GM12878 (cell line): ENCODE measurements around the gene ABCC9. TPM values are rescaled to one million over a fixed set of nuclear protein-coding genes. Genes with fewer than 3 reads are reported as not detected.

Source experiments
- ATAC-seq: fragments of 200-7000 bp; cut with Tn5 transposase; 3 replicates; pipeline ENCODE4 v1.9.1; 2020; ENCODE audit warnings: mild to moderate bottlenecking, moderate library complexity
- BruUV-seq: library from RNA; stranded (reverse); fragments of 400-500 nt; replicated peaks from 2 replicates; lab custom pipeline; 2021; lab: Mats Ljungman, UMichigan
- CTCF ChIA-PET: fragments of 300-600 bp; sonication (Branson Sonifier 250); formaldehyde crosslinking; extraction: SDS; loops from one replicate; lab custom pipeline; 2021; ENCODE audit warnings: inconsistent platforms; lab: Yijun Ruan, JAX
- POLR2A ChIA-PET: fragments of 350-600 bp; formaldehyde crosslinking; extraction: SDS; loops from one replicate; lab custom pipeline; 2021; ENCODE audit warnings: inconsistent platforms; lab: Charles Lee
- RAD21 ChIA-PET: fragments of 300-600 bp; sonication (Branson Sonifier 250); formaldehyde crosslinking; loops from one replicate; lab custom pipeline; 2023; ENCODE audit warnings: antibody characterized with exemption; ENCODE audit not compliant: unreplicated experiment; lab: Charles Lee
- SMC1A ChIA-PET: fragments of 300-600 bp; sonication (Branson Sonifier 250); formaldehyde crosslinking; loops from one replicate; lab custom pipeline; 2023; ENCODE audit not compliant: unreplicated experiment, uncharacterized antibody; lab: Charles Lee
- DNase-seq: peaks from one replicate; pipeline ENCODE4 v3.0.0-alpha.2; 2011; ENCODE audit warnings: low read depth, low spot score
- FAIRE-seq: peaks from 3 replicates; lab custom pipeline; 2011; peaks lifted over from hg19 to GRCh38; lab: Jason Lieb, UNC
- H2AFZ ChIP-seq: 2 replicates; pipeline ENCODE4 v1.6.0; 2011; ENCODE audit warnings: low read depth, low read length, control low read depth; ENCODE audit not compliant: control insufficient read depth
- H3K27ac ChIP-seq: 2 replicates; pipeline ENCODE4 v1.5.1; 2011; ENCODE audit warnings: control low read depth; ENCODE audit not compliant: control insufficient read depth, insufficient read depth
- H3K27me3 ChIP-seq, 2 experiments: replicated peaks in 1 of 2; 2 replicates each; pipeline versions ENCODE4 v1.6.0 to v1.6.1; 2011; ENCODE audit warnings: low read length in 1 of 2; ENCODE audit not compliant: control insufficient read depth in 2 of 2, insufficient read depth in 2 of 2
- H3K36me3 ChIP-seq, 2 experiments: 2 replicates each; pipeline ENCODE4 v1.5.1; 2011; ENCODE audit warnings: low read length in 1 of 2; ENCODE audit not compliant: control insufficient read depth in 2 of 2, insufficient read depth in 2 of 2
- H3K4me1 ChIP-seq: 2 replicates; pipeline ENCODE4 v1.6.1; 2011; ENCODE audit warnings: mild to moderate bottlenecking, low read length, moderate library complexity, mixed read lengths; ENCODE audit not compliant: control insufficient read depth, insufficient read depth
- H3K4me2 ChIP-seq: 2 replicates; pipeline ENCODE4 v1.6.0; 2011; ENCODE audit warnings: control low read depth; ENCODE audit not compliant: control insufficient read depth, insufficient read depth
- H3K4me3 ChIP-seq: fragments of 200-600 bp; sonication (generic); 2 replicates; pipeline ENCODE4 v1.5.1; 2016
- H3K79me2 ChIP-seq: 2 replicates; pipeline ENCODE4 v1.6.0; 2011; ENCODE audit warnings: low read length; ENCODE audit not compliant: control insufficient read depth, insufficient read depth
- H3K9ac ChIP-seq: 2 replicates; pipeline ENCODE4 v1.8.0; 2011; ENCODE audit warnings: low read length, control low read depth, mixed read lengths; ENCODE audit not compliant: control insufficient read depth, insufficient read depth
- H3K9me3 ChIP-seq: replicated peaks from 3 replicates; pipeline ENCODE4 v1.5.1; 2011; ENCODE audit warnings: mild to moderate bottlenecking, low read length; ENCODE audit not compliant: control insufficient read depth, insufficient read depth
- H4K20me1 ChIP-seq: 2 replicates; pipeline ENCODE4 v1.6.0; 2011; ENCODE audit not compliant: control insufficient read depth, insufficient read depth
- BACH1 ChIP-seq: fragments of 450-650 bp; IDR thresholded peaks from 2 replicates; pipeline ENCODE4 v1.6.1; 2017; ENCODE audit warnings: mild to moderate bottlenecking, borderline replicate concordance
- HDGF ChIP-seq: fragments of 450-650 bp; IDR thresholded peaks from 2 replicates; pipeline ENCODE4 v1.6.1; 2016; ENCODE audit warnings: antibody characterized with exemption
- IRF3 ChIP-seq: fragments of 450-650 bp; IDR thresholded peaks from 2 replicates; pipeline ENCODE4 v1.6.1; 2014; ENCODE audit warnings: mild to moderate bottlenecking
- MEF2A ChIP-seq: IDR thresholded peaks from 2 replicates; pipeline ENCODE4 v1.6.1; 2011; ENCODE audit warnings: low read depth, mild to moderate bottlenecking, low read length, moderate library complexity; ENCODE audit not compliant: insufficient read depth
- RB1 ChIP-seq: fragments of 450-650 bp; formaldehyde crosslinking; IDR thresholded peaks from 2 replicates; pipeline ENCODE4 v1.6.1; 2017; ENCODE audit warnings: mild to moderate bottlenecking, borderline replicate concordance
- SMC3 ChIP-seq: IDR thresholded peaks from 2 replicates; pipeline ENCODE4 v1.6.1; 2011; ENCODE audit warnings: low read length, improper control_type of control experiment, borderline replicate concordance
- SRF ChIP-seq, 2 experiments: IDR thresholded peaks; 2 replicates each; pipeline ENCODE4 v1.6.1; 2011; ENCODE audit warnings: low read depth in 2 of 2, low read length in 2 of 2, mild to moderate bottlenecking in 1 of 2, moderate library complexity in 1 of 2
- SUPT20H ChIP-seq: IDR thresholded peaks from 2 replicates; pipeline ENCODE4 v1.6.1; 2011; ENCODE audit warnings: low read depth, mild to moderate bottlenecking, low read length, moderate library complexity, borderline replicate concordance; ENCODE audit not compliant: control insufficient read depth
- USF1 ChIP-seq: IDR thresholded peaks from 2 replicates; pipeline ENCODE4 v1.6.1; 2011; ENCODE audit warnings: borderline replicate concordance, low read depth, mild to moderate bottlenecking, moderate library complexity, mixed read lengths, low read length; ENCODE audit not compliant: insufficient read depth; ENCODE audit errors: extremely low read length
- ZNF687 ChIP-seq: fragments of 450-650 bp; IDR thresholded peaks from 2 replicates; pipeline ENCODE4 v1.6.1; 2017; ENCODE audit warnings: mild to moderate bottlenecking, moderate library complexity
- WGBS: methylation state at CpG from one replicate; pipeline ENCODE4 v1.1.6; 2016; ENCODE audit warnings: low lambda C conversion rate; ENCODE audit not compliant: insufficient replicate concordance, insufficient coverage; ENCODE audit errors: missing lambda C conversion rate; 5-methylcytosine and 5-hydroxymethylcytosine counted together
- in situ Hi-C: fragments of 300-500 bp; cut with MboI; formaldehyde crosslinking; loops from 9 replicates; pipeline ENCODE4 v1.14.3; 2018; ENCODE audit warnings: mixed read lengths
- intact Hi-C: fragments of 100-400 bp; cut with micrococcal nuclease; formaldehyde crosslinking; loops from one replicate; pipeline ENCODE4 v1.14.2; 2022; ENCODE audit not compliant: unreplicated experiment
- polyA plus RNA-seq, 11 experiments: library from polyadenylated mRNA; depleted of rRNA in 4 of 11; unstranded in 6 of 11; stranded (reverse) in 5 of 11; fragments of >200 nt; fragmentation: Nextera tagmentation in 4 of 11; fragmentation: Illumina TruSeq in 1 of 11; extraction: Ambion mirVana in 4 of 11; extraction: Trizol in 1 of 11; gene quantifications; 1 replicate in 1 of 11; 2 replicates in 10 of 11; pipeline versions ENCODE4 v1.2.1 to v1.2.3, GENCODE V29; 2011 to 2016; ENCODE audit warnings: inconsistent platforms in 2 of 11, missing spikeins in 2 of 11, low read depth in 1 of 11
- total RNA-seq, 4 experiments: library from RNA; depleted of rRNA in 3 of 4; stranded (reverse); fragments of >200 nt in 3 of 4; fragmentation: Illumina TruSeq in 1 of 4; extraction: Trizol in 1 of 4; gene quantifications; 2 replicates each; pipeline versions ENCODE4 v1.2.1 to v1.2.3, GENCODE V29; 2013 to 2021
- TF ChIP-seq, protein P1 (sequence below), 3 experiments: IDR thresholded peaks in 2 of 3; conservative IDR thresholded peaks in 1 of 3; 2 replicates each; pipeline ENCODE4 v1.5.1; 2011; ENCODE audit warnings: low read depth in 3 of 3, low read length in 3 of 3, mild to moderate bottlenecking in 3 of 3, control low read depth in 2 of 3, moderate library complexity in 2 of 3, inconsistent platforms in 1 of 3, mixed read lengths in 1 of 3; ENCODE audit not compliant: control insufficient read depth in 2 of 3, insufficient read depth in 1 of 3; ENCODE audit errors: extremely low read depth in 1 of 3
- TF ChIP-seq, protein P2 (sequence below): fragments of 450-650 bp; formaldehyde crosslinking; IDR thresholded peaks from 2 replicates; pipeline ENCODE4 v1.4.0; 2022; ENCODE audit warnings: mild to moderate bottlenecking, moderate library complexity

ABCC9 gene
- total and polyA plus RNA-seq, 10 of the 15 experiments (the other 5 are each of a cell fraction or from before 2014, with no cell fraction given): under 0.01 to 0.10 (median 0.04) TPM; not detected in 2

- Histone ChIP-seq H2AFZ (no peak overlapping the region), H3K36me3 (no peaks in the 10 kb centered on the region), H3K4me2 (no peak overlapping the region), H3K9ac (no peak overlapping the region), H3K9me3 (no peaks in the 10 kb centered on the region), H3K27ac (no peak overlapping the region), H3K4me3 (no peak overlapping the region), H3K4me1 (no peaks in the 10 kb centered on the region), H3K27me3 (no peaks in the 10 kb centered on the region), H4K20me1 (no peaks in the 10 kb centered on the region), H3K79me2 (no peaks in the 10 kb centered on the region)
- no peak for DNase-seq
- CTCF ChIA-PET: no interaction called here
- intact Hi-C loops (no loop called here), in situ Hi-C loops (no loop called here)
- no TSS peak for BruUV-seq
- SMC1A ChIA-PET: no interaction called here
- no peak for FAIRE-seq
- WGBS: 8% methylated on average over 3 of the region's 3 CpGs
- POLR2A ChIA-PET: no interaction called here
- ATAC-seq: no peak
- RAD21 ChIA-PET: no interaction called here
- TF ChIP-seq, protein P1, sequence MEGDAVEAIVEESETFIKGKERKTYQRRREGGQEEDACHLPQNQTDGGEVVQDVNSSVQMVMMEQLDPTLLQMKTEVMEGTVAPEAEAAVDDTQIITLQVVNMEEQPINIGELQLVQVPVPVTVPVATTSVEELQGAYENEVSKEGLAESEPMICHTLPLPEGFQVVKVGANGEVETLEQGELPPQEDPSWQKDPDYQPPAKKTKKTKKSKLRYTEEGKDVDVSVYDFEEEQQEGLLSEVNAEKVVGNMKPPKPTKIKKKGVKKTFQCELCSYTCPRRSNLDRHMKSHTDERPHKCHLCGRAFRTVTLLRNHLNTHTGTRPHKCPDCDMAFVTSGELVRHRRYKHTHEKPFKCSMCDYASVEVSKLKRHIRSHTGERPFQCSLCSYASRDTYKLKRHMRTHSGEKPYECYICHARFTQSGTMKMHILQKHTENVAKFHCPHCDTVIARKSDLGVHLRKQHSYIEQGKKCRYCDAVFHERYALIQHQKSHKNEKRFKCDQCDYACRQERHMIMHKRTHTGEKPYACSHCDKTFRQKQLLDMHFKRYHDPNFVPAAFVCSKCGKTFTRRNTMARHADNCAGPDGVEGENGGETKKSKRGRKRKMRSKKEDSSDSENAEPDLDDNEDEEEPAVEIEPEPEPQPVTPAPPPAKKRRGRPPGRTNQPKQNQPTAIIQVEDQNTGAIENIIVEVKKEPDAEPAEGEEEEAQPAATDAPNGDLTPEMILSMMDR (IDR thresholded peaks at IDR 0.05 in 2 of 3, conservative IDR thresholded peaks at IDR 0.05 in 1 of 3; ENCODE audit: control insufficient read depth in 2 of 3, extremely low read depth in 1 of 3, insufficient read depth in 1 of 3, low read depth in 3 of 3, low read length in 3 of 3): no peak
- TF ChIP-seq SRF (IDR thresholded peaks at IDR 0.05; ENCODE audit: low read depth in 2 of 2, low read length in 2 of 2) (no peak), BACH1 (no peak), SMC3 (no peak), USF1 (no peak), SUPT20H (no peak), RB1 (no peak), HDGF (no peak), ZNF687 (no peak), MEF2A (no peak), IRF3 (no peak)
- TF ChIP-seq, protein P2, sequence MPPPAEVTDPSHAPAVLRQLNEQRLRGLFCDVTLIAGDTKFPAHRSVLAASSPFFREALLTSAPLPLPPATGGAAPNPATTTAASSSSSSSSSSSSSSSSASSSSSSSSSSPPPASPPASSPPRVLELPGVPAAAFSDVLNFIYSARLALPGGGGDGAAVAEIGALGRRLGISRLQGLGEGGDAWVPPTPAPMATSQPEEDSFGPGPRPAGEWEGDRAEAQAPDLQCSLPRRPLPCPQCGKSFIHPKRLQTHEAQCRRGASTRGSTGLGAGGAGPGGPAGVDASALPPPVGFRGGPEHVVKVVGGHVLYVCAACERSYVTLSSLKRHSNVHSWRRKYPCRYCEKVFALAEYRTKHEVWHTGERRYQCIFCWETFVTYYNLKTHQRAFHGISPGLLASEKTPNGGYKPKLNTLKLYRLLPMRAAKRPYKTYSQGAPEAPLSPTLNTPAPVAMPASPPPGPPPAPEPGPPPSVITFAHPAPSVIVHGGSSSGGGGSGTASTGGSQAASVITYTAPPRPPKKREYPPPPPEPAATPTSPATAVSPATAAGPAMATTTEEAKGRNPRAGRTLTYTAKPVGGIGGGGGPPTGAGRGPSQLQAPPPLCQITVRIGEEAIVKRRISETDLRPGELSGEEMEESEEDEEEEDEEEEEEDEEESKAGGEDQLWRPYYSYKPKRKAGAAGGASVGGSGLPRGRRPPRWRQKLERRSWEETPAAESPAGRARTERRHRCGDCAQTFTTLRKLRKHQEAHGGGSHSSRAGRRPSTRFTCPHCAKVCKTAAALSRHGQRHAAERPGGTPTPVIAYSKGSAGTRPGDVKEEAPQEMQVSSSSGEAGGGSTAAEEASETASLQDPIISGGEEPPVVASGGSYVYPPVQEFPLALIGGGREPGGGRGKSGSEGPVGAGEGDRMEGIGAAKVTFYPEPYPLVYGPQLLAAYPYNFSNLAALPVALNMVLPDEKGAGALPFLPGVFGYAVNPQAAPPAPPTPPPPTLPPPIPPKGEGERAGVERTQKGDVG (CRISPR knock-in tag): no peak
These were observed 126.4 kb downstream of the ABCC9 start for GRCh38 chr12:21814814-21815213.
